B cell (primary cell): ENCODE data around the gene PRDM10.

Source experiments
- EZH2 ChIP-seq: IDR thresholded peaks from 2 replicates; pipeline ENCODE4 v1.6.1; 2012; ENCODE audit warnings: borderline replicate concordance, low read depth, mild to moderate bottlenecking, moderate library complexity, low read length; ENCODE audit not compliant: insufficient read depth, poor library complexity, severe bottlenecking
- TF ChIP-seq, protein P1 (sequence below): fragments of 200-600 bp; IDR thresholded peaks from one replicate; pipeline ENCODE4 v1.8.0; 2022; ENCODE audit warnings: antibody characterized with exemption, mild to moderate bottlenecking

DNA sequence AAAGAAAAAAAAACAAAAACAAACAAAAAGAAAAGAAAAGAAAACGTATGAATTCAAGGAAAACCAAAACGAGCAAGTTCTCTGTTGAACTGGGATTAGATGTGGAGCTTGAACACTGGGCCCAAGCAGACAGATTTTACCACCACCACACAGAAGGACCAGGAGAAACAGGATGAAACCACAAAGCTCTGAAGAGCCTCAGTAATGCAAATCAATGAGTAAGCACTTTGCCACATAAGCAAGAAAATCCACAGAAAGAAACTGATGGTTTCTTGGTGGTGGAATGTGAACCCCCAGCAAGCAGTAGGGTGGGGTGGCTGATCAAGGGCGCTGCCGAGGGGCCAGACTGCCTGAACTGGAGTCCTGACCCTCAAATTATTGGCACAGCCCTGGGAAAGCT, 56.4 kb downstream of the PRDM10 start:
- TF ChIP-seq, protein P1, sequence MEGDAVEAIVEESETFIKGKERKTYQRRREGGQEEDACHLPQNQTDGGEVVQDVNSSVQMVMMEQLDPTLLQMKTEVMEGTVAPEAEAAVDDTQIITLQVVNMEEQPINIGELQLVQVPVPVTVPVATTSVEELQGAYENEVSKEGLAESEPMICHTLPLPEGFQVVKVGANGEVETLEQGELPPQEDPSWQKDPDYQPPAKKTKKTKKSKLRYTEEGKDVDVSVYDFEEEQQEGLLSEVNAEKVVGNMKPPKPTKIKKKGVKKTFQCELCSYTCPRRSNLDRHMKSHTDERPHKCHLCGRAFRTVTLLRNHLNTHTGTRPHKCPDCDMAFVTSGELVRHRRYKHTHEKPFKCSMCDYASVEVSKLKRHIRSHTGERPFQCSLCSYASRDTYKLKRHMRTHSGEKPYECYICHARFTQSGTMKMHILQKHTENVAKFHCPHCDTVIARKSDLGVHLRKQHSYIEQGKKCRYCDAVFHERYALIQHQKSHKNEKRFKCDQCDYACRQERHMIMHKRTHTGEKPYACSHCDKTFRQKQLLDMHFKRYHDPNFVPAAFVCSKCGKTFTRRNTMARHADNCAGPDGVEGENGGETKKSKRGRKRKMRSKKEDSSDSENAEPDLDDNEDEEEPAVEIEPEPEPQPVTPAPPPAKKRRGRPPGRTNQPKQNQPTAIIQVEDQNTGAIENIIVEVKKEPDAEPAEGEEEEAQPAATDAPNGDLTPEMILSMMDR: no peak
- TF ChIP-seq EZH2: no peak
